HG02970 (cell line): ENCODE measurements around the gene SMC6.
A peak's percentile ranks its signal among the peaks of the same experiment; 100 is the strongest.

ENCODE experiments used
- ATAC-seq: cut with Tn5 transposase; IDR thresholded peaks from one replicate; pipeline ENCODE4 v1.9.1; 2021; ENCODE audit warnings: mild to moderate bottlenecking, moderate library complexity, moderate number of reproducible peaks; ENCODE audit not compliant: unreplicated experiment, low FRiP score

Gene SMC6

GRCh38 chr2:17657759-17658158 lies 95.9 kb downstream of the SMC6 start:
- no peak for ATAC-seq

DNA sequence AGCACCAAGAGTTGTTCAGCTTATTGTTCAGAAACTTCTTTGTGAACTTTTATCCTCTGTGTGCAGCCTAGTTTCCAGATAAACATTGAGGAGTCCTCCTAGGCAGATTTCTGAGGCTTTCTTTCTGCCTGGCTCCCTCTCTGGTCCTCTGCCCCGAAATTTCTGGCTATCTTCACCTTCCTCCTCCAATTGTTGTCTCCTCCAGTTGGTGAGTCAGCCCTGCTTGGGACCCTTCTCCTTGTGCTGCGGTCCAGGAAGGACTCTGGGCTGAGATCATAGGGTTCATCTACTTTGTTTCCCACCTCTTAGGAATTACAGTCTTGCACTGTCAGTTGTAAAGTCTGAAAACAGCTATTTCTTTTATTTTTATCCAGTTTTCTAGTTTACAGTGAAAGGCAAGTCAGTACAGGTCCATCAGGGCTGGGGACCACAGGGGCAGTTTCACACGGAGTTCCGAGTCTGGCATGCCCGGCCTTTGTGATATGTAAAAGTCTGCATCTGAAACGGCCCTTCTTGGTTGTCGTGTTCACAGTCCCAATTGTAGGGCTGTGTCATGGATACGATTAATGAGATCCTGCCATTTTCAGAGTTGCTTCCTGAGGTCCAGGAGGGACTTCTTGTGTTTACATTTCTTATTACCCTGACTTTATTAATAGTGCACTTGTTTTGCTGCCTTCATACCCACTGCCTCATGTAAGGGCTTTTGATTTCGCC lies 100.8 kb downstream of the SMC6 start:
- ATAC-seq = no peak

DNA sequence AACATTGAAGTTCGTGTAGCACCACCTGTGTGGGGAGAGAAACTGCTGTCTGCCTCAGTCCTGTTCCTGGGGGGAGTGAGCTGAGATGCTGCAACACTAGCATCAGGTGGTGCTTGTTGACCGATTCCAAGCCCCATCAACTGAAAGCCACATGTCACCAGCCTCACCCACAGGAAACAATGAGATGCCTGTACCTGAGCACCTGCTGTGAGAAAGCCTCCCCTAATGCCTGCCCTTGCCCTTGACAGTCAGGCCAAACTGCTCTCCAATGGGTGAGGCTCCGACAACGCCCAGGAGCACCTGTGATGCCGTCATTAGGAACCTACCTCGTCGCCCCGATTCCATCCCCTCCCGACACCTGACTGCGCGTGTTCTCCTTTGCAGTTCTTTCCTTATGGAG lies 104.6 kb downstream of the SMC6 start:
- no peak for ATAC-seq

- ATAC-seq = no peak
These were observed 105.0 kb downstream of the SMC6 start for GRCh38 chr2:17648581-17648980.

GRCh38 chr2:17646838-17647701 lies 106.5 kb downstream of the SMC6 start:
- no peak for ATAC-seq

DNA sequence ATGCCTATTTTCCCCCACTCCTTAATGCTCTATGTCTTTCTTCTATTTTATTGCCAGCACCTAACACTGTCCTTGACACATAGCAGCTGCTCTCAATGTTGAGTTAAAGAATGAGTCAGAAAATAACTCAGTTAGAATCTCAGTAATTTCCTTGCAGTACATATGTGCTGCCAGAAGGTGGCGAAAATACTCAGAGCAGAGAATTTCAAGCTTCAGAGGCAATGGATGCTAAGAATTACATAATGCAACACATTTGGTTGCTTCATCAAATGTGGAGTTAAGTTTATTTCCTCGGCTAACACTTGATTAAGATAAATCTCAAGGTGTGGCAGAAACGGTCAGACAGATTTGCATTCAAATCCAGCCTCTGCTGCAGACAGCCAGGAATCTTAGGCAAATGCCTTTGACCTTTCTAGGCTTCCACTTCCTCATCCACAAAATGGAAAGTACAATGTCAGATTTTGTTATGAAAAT lies 107.5 kb downstream of the SMC6 start:
- ATAC-seq = peak; percentile 83

DNA sequence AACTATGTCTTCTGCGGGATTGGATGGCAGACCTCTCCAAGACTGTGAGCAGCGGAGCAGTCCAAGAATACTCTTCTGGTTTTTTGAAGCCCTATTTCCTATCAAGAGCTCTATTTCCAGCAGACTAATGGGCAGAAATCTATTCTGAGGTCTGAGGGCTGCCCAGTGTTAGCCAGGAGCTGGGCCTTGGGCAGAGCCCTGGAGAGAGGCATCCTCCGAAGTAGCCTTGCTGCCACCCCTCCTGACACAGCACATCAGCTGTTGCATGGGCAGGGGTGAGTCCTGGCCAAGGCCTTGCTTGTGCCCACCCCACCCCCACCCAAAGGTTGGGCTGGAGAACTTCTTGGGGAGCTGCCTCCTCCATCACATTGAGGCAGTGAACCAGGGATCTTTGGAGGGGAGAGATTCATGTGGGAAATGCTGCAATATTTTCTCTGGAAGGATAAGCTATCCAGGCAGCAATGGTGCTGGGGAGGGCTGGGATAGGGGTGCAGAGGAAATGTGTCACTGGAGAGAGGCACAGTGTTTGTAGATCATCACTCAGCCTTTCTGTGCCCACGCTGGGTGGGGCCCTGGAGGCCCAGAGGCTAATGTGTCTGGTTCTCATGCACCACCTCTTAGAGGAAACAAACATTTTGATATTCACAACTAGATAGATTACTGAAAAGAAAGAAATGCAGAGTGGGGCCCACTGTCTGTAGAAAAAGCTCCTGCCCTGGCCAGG lies 108.5 kb downstream of the SMC6 start:
- ATAC-seq = no peak

DNA sequence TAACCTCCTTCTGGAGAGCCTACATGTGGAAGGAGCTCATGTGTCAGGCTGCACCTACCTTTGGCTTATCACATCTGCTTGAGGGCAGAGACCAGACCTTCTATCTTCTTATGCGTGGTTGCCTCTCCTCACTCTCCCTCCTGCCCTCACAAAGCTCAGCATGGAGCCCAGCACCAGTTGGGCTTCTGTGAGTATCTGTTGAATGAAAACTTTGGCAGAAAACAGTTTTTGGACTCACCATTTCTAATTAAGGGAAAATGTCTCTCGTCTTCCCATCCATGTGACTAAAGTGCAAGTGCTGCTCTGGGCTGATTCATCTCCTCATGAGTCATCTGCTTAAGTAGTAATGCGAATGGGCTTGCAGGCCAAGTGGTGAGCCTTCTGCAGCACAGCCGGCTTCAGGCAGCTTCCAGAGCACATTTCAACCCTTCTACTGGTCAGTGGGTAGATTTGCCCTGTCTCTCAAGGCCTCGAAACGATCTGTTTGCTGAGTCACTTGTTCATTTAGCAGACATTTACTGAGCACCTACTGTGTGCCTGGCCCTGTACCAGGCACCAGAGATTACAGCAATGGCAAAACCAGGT lies 110.5 kb downstream of the SMC6 start:
- ATAC-seq = no peak

DNA sequence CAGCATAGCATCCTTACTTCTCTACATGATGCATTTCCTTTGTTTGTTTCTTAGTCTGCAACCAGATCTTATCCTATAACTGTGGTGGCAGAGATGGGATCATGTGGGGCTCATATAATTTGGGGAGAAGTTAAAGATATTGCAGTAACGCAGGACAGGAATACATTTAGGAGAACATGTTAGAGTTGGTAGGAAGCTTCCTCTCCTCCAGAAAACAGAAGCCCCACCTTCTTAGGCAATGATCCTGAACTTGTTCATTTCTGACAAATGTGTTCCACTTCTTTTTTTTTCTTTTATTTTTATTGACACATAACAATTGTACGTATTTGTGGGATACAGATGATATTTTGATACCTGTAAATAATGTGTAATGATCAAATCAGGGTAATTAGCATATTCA lies 113.2 kb downstream of the SMC6 start:
- no peak for ATAC-seq

DNA sequence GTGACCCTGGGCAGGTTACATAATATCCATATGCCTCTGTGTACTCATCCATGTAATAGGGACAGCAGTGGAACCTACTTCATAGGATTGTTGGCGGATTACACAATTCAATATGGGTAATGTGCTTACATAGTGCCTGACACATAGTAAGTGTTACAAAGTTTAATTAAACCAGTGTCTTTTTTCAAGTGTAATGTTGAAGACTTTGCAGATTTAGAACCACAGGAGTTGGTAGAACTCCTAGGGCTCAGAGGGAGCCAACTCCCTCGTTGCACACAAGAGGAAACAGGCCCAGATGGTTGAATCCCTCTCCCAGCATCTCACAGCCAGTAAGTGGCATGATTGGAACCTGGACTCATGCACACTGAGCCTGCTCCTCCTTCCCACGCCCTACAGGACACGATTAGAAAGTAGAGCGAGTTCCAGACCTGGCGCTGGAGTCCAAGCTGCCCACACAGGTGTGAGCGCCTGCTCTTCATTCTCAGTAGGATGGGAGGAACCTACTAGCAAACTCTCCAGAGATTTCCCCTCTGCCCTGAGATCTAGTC lies 115.3 kb downstream of the SMC6 start:
- ATAC-seq = no peak

- ATAC-seq = no peak
These were observed 116.3 kb downstream of the SMC6 start for GRCh38 chr2:17637131-17637906.

DNA sequence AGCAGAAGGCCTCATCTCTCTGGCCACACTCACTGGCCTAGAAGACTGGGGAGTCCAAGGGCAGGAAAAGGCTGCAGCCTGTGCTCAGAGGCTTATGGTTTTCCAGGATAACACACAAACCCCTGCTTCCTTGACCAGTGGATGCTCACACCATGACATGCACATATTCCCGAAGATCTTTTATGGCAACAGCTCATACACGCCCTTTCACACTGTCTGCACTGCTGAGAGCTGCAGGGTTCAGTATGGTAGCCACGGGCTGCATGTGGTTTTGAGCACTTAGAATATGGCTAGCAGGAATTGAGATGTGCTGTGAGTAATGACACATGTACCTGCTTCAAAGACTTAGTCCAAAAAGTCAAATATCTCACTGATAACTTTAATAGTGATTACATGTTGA lies 117.4 kb downstream of the SMC6 start:
- ATAC-seq = no peak

- no peak for ATAC-seq
These were observed 118.6 kb downstream of the SMC6 start for GRCh38 chr2:17634997-17635396.

DNA sequence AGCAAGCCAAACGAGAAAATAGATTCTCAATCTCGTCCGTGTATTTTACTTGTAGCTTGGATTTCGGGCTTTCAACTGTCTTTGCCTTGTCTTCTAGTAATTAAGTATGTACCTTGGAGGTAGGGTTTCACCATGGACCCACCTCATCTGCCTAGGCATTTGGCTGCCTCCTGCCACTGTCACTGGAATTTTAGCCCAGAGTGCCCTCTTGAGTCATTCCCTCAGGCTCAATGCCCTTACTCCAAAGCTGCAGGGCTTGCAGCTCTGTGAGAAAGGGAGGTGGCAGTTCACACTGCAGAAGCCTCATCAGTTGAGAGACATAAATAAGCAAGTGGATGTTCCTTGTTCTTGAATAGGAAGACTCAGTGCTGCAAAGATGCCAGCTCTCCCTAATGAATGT lies 123.5 kb downstream of the SMC6 start:
- no peak for ATAC-seq

GRCh38 chr2:17628349-17629261 lies 125.0 kb downstream of the SMC6 start:
- no peak for ATAC-seq

DNA sequence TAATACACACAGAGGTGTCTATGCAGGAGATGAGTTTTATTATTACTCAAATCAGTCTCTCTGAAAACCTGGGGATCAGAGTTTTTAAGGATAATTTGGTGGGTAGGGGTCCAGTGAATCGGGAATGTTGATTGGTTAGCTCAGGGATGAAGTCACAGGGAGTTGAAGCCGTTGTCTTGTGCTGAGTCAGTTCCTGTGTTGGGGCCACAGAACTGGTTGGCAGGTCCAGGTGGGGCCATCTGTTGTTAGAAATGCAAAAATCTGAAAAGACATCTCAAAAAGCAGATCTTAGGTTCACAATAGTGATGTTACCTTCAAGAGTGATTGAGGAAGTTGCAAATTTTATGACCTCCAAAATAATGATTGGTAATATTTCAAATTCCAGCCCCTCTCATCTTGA lies 126.2 kb downstream of the SMC6 start:
- ATAC-seq = no peak

DNA sequence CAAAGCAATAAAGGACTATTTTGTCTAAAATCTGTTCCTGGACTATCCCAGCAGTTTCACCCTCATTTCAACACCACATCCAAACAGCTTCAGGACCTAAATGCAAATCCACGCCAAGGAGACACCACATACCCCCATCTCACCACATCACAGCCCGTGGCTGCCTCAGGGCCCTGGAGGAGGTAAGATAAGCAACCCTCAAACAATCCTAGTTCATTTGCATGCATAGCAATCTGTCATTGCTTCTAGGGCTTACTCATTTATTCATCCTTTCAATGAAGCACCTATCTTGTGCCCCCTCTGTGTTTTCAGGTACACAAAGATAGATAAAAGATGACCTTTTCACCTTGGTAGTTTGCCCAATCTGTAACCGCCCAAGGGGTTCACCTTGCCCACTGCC lies 126.6 kb downstream of the SMC6 start:
- ATAC-seq = no peak

DNA sequence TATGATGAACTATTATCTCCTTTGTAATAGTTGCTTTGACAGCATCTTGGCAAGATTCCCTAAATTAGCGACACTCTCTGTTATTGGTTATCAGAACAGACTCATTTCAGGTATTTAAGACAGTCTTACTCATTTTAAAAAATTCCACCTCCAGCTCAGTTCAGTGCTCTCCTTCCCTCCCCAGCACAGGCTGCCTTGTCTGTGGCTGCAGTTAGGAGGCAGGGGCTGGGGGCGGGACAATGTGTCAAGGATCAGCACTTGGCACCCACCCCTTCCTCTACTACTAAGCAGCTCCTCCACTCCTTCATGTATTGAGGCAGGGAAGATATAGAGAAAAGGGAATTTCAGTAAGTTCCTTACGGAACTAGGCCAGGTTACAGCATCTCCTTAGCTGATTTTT lies 128.2 kb downstream of the SMC6 start:
- ATAC-seq = no peak

- ATAC-seq = no peak
These were observed 131.8 kb downstream of the SMC6 start for GRCh38 chr2:17621781-17622180.
